ENCODE data around the gene ATP11A.

The ATP11A gene

GRCh38 chr13:112657850-112658445 is 31.9 kb upstream of the ATP11A start:
- Histone ChIP-seq H3K9ac (ENCODE audit: low read length) (no peak overlapping the region), H3F3A (ENCODE audit: insufficient read depth, low read length) (no peaks in the 10 kb centered on the region), H3K9me2 (replicated peaks; ENCODE audit: insufficient read depth, low read length) (no peaks in the 10 kb centered on the region), H3K9me3 (replicated peaks; ENCODE audit: insufficient read depth, low read length) (no peaks in the 10 kb centered on the region), H3K27ac (ENCODE audit: low read length) (no peak overlapping the region), H3K4me2 (ENCODE audit: low read depth, low read length) (no peak overlapping the region), H3K27me3 (replicated peaks; ENCODE audit: insufficient read depth, low read length) (no peaks in the 10 kb centered on the region), H2AFZ (ENCODE audit: low read length) (no peak overlapping the region), H3K79me2 (ENCODE audit: low read length) (no peaks in the 10 kb centered on the region), H4K20me1 (ENCODE audit: insufficient read depth, low read length) (no peaks in the 10 kb centered on the region), H3K4me3 (ENCODE audit: low read length) (no peak overlapping the region), H3K36me3 (replicated peaks; ENCODE audit: insufficient read depth, low read length) (no peaks in the 10 kb centered on the region), H3K4me1 (ENCODE audit: low read length) (no peaks in the 10 kb centered on the region)
- no peak for DNase-seq
- TF ChIP-seq CTCF (IDR thresholded peaks at IDR 0.05; ENCODE audit: low read length) (no peak), EZH2phosphoT487 (IDR thresholded peaks at IDR 0.05; ENCODE audit: low read length) (no peak), EZH2 (optimal IDR thresholded peaks at IDR 0.05; ENCODE audit: low read depth, low read length) (no peak)

GRCh38 chr13:112658808-112659207 is 31.0 kb upstream of the ATP11A start:
- no peaks in the 10 kb centered on the region for H3F3A ChIP-seq (ENCODE audit: insufficient read depth, low read length)
- H3K27ac ChIP-seq (ENCODE audit: low read length): no peak overlapping the region

GRCh38 chr13:112661291-112661690 is 28.5 kb upstream of the ATP11A start:
- no peaks in the 10 kb centered on the region for H3K9me3 ChIP-seq (replicated peaks; ENCODE audit: insufficient read depth, low read length)
- H3K9me2 ChIP-seq (replicated peaks; ENCODE audit: insufficient read depth, low read length): no peaks in the 10 kb centered on the region
- DNase-seq: no peak
- H2AFZ ChIP-seq (ENCODE audit: low read length): no peak overlapping the region
- TF ChIP-seq EZH2phosphoT487 (IDR thresholded peaks at IDR 0.05; ENCODE audit: low read length) (no peak), CTCF (IDR thresholded peaks at IDR 0.05; ENCODE audit: low read length) (no peak), EZH2 (optimal IDR thresholded peaks at IDR 0.05; ENCODE audit: low read depth, low read length) (no peak)
- no peak overlapping the region for H3K27ac ChIP-seq (ENCODE audit: low read length)
- no peak overlapping the region for H3K4me2 ChIP-seq (ENCODE audit: low read depth, low read length)
- no peaks in the 10 kb centered on the region for H3F3A ChIP-seq (ENCODE audit: insufficient read depth, low read length)
- H3K9ac ChIP-seq (ENCODE audit: low read length): no peak overlapping the region
- H3K4me1 ChIP-seq (ENCODE audit: low read length): no peaks in the 10 kb centered on the region
- H3K79me2 ChIP-seq (ENCODE audit: low read length): no peaks in the 10 kb centered on the region
- H3K36me3 ChIP-seq (replicated peaks; ENCODE audit: insufficient read depth, low read length): no peaks in the 10 kb centered on the region
- no peak overlapping the region for H3K4me3 ChIP-seq (ENCODE audit: low read length)
- no peaks in the 10 kb centered on the region for H3K27me3 ChIP-seq (replicated peaks; ENCODE audit: insufficient read depth, low read length)
- H4K20me1 ChIP-seq (ENCODE audit: insufficient read depth, low read length): no peaks in the 10 kb centered on the region

More at GRCh38 chr13:112658808-112659207, 31.0 kb upstream of the ATP11A start:
- H3K4me2 ChIP-seq (ENCODE audit: low read depth, low read length): no peak overlapping the region
- H3K9ac ChIP-seq (ENCODE audit: low read length): no peak overlapping the region
- H3K4me1 ChIP-seq (ENCODE audit: low read length): no peaks in the 10 kb centered on the region
- H3K9me3 ChIP-seq (replicated peaks; ENCODE audit: insufficient read depth, low read length): no peaks in the 10 kb centered on the region
- no peaks in the 10 kb centered on the region for H4K20me1 ChIP-seq (ENCODE audit: insufficient read depth, low read length)
- no peaks in the 10 kb centered on the region for H3K9me2 ChIP-seq (replicated peaks; ENCODE audit: insufficient read depth, low read length)
- no peaks in the 10 kb centered on the region for H3K27me3 ChIP-seq (replicated peaks; ENCODE audit: insufficient read depth, low read length)
- no peaks in the 10 kb centered on the region for H3K79me2 ChIP-seq (ENCODE audit: low read length)
- no peaks in the 10 kb centered on the region for H3K36me3 ChIP-seq (replicated peaks; ENCODE audit: insufficient read depth, low read length)
- no peak for DNase-seq
- TF ChIP-seq CTCF (IDR thresholded peaks at IDR 0.05; ENCODE audit: low read length) (no peak), EZH2 (optimal IDR thresholded peaks at IDR 0.05; ENCODE audit: low read depth, low read length) (no peak), EZH2phosphoT487 (IDR thresholded peaks at IDR 0.05; ENCODE audit: low read length) (no peak)
- no peak overlapping the region for H2AFZ ChIP-seq (ENCODE audit: low read length)
- no peak overlapping the region for H3K4me3 ChIP-seq (ENCODE audit: low read length)
